ENCODE measurements around the gene NLN. TPM values are rescaled to one million over a fixed set of nuclear protein-coding genes. Genes with fewer than 3 reads are reported as not detected.

Gene NLN
- total and polyA plus RNA-seq, 12 donors = 1.5 to 17.4 (median 13.4) TPM

GRCh38 chr5:65750938-65751337, 28.9 kb downstream of the NLN start:
- 87 to 96% methylated on average over 2 of the region's 2 CpGs for WGBS, 2 donors
- Histone ChIP-seq H3K4me3 (no peak overlapping the region), H3K36me3 (no peaks in the 10 kb centered on the region), H3K27ac (no peak overlapping the region), H3K27me3 (no peaks in the 10 kb centered on the region), H3K9me3 (no peaks in the 10 kb centered on the region), H3K4me1 (peaks cover 0 to 9% (median 0%) of the 10 kb centered on the region in 9 donors)
- intact Hi-C loops (cut with DNase I) = loop anchor here in 4 of 10 donors (10.0 kb wide), 3 partner anchors 174 to 414 kb away; partner anchors contain the start of gene ERBIN (in 1 of the 4)
- DNase-seq = no peak
- TF ChIP-seq CTCF (IDR thresholded peaks at IDR 0.05) = no peak
- no peak for ATAC-seq

- no peak for TF ChIP-seq CTCF (IDR thresholded peaks at IDR 0.05)
- Histone ChIP-seq H3K4me1 (peaks cover 0 to 9% (median 0%) of the 10 kb centered on the region in 9 donors), H3K4me3 (no peak overlapping the region), H3K36me3 (no peaks in the 10 kb centered on the region), H3K27ac (no peak overlapping the region), H3K27me3 (no peaks in the 10 kb centered on the region), H3K9me3 (no peaks in the 10 kb centered on the region)
- DNase-seq (no peak), ATAC-seq (no peak)
- 89 to 91% methylated on average over 8 of the region's 8 CpGs for WGBS, 2 donors
- intact Hi-C loops (cut with DNase I) = loop anchor here in 4 of 10 donors (10.0 kb wide), 3 partner anchors 172 to 412 kb away; partner anchors contain the start of gene ERBIN (in 1 of the 4)
Measured at GRCh38 chr5:65753189-65753588, 31.2 kb downstream of the NLN start.

DNA sequence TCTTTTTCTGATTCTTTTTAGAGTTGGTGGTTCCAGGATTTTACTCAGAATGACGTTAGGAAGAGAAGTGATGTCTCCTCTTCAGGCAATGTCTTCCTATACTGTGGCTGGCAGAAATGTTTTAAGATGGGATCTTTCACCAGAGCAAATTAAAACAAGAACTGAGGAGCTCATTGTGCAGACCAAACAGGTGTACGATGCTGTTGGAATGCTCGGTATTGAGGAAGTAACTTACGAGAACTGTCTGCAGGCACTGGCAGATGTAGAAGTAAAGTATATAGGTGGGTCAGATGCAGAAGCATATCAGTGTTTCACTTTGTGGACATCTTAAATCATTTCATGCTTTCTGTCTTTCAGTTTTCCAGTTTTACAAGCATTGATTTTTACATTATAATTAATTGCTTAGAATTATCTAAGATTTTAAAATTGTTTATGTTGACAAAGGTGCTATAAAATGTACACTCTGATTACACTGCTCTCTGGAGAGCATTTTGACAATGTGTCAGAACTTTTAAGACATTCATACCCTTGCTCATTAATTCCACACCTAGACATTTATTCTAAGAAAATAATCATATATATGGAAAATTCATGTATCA, 36.6 kb downstream of the NLN start:
- ATAC-seq (no peak), DNase-seq (no peak)
- H3K27me3 ChIP-seq = no peaks in the 10 kb centered on the region
- intact Hi-C loops (cut with DNase I) = loop anchor here in 4 of 10 donors (10.0 kb wide), 3 partner anchors 166 to 406 kb away; partner anchors contain the start of gene ERBIN (in 1 of the 4)
- 91 to 92% methylated on average over 4 of the region's 4 CpGs for WGBS, 2 donors
- peaks cover 0 to 13% (median 4%) of the 10 kb centered on the region in 9 donors for H3K4me1 ChIP-seq
- H3K27ac ChIP-seq = no peak overlapping the region
- no peak for TF ChIP-seq CTCF (IDR thresholded peaks at IDR 0.05)
- H3K9me3 ChIP-seq = no peaks in the 10 kb centered on the region
- no peak overlapping the region for H3K4me3 ChIP-seq
- peaks cover 0 to 21% (median 0%) of the 10 kb centered on the region in 9 donors for H3K36me3 ChIP-seq

DNA sequence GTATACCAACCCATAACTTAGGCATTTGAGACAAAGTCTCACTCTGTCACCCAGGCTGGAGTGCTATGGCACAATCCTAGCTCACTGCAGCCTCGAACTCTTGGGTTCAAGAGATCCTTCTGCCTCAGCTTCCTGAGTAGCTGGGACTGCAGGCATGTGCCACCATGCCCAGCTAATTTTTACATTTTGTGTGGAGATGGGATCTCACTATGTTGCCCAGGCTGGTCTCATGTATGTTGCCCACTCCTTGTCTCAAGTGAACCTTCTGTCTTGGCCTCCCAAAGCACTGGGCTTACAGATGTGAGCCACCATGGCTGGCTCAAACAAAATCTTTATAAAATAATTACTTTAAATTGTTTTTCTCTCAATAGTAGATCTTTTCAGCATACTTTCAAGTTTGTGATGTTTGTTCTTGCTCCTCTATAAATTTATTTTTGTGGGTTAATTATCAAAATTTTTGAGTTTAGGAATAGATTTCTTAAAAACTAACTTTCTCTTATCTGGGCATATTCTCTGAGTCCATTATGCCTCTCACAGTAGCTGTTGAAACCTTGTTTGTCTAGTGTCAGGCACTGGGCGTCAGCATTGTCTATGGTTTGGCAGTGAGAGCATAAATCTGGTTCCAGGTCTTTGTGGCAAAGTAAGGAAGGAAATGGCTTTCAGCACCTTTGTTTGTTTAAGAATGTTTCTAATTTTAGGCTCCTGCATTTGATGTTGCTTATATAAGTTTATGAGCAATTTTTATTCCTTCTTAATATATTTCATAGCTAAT, 38.7 kb downstream of the NLN start:
- no peaks in the 10 kb centered on the region for H3K9me3 ChIP-seq
- peaks cover 0 to 21% (median 0%) of the 10 kb centered on the region in 9 donors for H3K36me3 ChIP-seq
- peak in 7 of 9 donors; percentile 14 to 70 (median 52) for TF ChIP-seq CTCF (IDR thresholded peaks at IDR 0.05)
- peak overlapping the region in 2 of 10 donors; percentile 13 to 61 for H3K27ac ChIP-seq
- 50 to 58% methylated on average over 2 of the region's 2 CpGs for WGBS, 2 donors
- H3K4me1 ChIP-seq = peaks cover 0 to 13% (median 4%) of the 10 kb centered on the region in 9 donors
- DNase-seq = peak; percentile 13 to 56
- peak; percentile 78 to 97 (median 92) for ATAC-seq
- H3K4me3 ChIP-seq = no peak overlapping the region
- no peaks in the 10 kb centered on the region for H3K27me3 ChIP-seq
- intact Hi-C loops (cut with DNase I) = loop anchor here in 2 of 10 donors (2.0 to 5.0 kb wide), 2 partner anchors 384 to 412 kb away; partner anchors contain the start of gene SREK1 (in 1 of the 2)
